SK-MEL-5 (cell line): ENCODE measurements around the gene MAB21L4. TPM values are rescaled to one million over a fixed set of nuclear protein-coding genes. Genes with fewer than 3 reads are reported as not detected.

ENCODE experiments used
- DNase-seq: peaks from one replicate; pipeline ENCODE4 v3.0.0-alpha.2; 2016; ENCODE audit warnings: low read depth, low spot score
- in situ Hi-C: cut with HindIII; loops from 2 replicates; pipeline ENCODE4 v1.10.0; 2016; ENCODE audit warnings: low sequenced_read_pairs, high pct_unique_total_duplicates, low pct_unique_long_range_greater_than_20kb
- total RNA-seq: library from RNA; depleted of rRNA; stranded (reverse); fragments of >200 nt; shearing (Covaris generic); gene quantifications from 2 replicates; pipeline ENCODE4 v1.2.3, GENCODE V29; 2014

MAB21L4 gene
- total RNA-seq, 1 experiment from 2014 or later, result not detected

DNA sequence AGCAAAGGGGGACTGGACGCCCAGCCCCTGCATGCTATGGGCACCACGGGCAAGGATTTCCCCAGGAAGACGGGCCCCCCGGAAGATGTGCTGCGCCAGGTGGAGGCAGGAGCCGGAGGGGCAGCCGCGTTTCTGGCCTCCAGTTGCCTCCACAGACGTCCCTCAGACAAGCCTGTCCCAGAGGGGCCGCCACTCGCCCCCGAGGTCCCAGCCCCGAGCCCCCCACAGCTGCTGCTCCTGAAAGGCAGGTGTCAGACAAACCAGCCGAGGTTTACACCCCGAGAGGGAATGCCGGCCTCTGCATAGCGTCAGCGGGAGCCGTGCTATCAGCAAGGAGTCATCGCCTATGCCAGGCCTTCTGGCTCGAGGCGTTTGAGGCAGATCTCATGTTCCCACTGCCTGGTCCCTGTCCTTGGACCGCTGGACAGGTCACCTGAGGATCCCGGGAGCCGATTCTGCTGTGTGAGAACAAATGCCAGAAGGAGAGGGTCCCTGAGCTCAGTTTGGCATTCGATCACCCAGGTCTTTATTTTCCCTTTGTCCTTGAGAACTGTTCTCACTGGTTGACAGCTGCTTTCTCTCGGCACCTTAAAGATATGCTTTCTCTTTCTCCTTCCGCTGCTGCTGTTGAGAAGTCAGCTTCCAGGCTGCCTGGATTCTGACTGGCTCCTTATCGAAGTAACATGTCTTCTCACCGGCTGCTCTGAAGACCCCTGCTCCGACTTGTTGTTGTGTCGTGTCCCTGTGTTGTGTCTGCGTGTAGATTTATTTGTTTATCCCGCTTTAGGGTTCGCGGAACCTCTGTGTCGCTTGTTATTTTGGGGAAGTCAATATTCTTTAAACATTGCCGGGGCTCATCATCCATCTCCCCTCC, 30.8 kb upstream of the MAB21L4 start:
- in situ Hi-C loops, result no loop called here
- no peak for DNase-seq

DNA sequence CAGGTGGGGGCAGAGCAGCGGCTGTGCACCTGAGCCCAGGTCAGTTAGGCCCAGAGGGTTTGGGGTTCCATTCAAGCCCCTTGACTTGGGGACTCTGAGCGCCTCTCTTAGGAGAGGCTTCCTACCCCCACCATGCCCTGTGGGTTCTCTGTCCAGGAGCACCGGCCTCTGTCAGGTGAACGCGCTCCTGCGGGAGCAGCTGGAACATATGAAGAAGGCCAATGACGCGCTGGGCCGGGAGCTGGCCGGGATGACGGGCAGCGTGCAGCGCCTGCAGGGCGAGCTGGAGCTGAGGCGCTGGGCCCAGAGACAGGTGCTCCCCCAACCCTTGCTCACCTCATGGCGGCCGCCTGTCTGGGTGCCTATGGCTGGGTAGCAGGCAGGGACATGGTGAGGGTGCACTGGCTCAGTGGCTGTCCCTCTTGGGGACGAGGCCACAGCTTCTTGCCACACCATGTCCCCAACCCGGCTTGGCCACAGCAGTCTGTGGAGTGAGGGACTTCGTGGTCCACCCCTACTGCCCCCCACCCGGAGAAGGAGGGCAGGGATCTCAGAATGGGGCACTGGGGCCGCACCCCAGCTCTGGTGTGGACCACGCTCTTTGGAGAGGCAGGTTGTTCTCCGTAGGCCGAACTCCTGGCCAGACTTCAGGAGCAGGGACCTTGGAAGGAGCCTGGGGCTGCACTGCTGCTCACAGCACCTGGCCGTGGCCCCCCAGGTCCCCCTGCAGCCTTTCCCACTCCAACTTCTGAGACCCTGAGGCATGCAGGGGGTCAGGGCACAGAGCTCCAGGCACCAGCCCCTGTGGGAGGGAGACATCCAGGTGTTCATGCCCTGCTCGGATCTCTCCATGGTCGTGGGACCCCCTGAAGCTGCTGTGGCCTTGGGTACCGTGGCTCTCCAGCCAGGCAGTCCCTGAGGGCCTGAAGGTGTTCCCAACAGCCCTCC, 29.9 kb upstream of the MAB21L4 start:
- in situ Hi-C loops, result no loop called here
- no peak for DNase-seq

DNA sequence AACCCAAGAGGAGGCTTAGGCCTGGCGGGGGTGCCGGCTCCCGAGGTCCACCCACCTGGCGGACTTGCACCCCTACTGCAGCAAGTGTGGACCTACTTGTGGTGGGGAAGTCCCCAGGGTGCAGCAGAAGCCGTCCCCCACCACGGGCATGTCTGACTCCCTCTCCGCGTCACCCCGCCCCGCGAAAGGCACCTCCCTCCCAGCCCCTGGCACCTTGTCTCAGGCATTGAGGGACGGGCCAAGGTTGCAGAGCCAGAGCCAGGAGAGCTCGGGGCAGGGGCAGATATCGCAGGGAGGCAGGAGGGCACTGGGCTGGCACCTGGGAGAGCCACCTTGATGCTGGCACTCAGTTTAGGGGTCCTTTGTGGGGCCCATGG, 29.2 kb upstream of the MAB21L4 start:
- DNase-seq, result no peak
- in situ Hi-C loops, result no loop called here

DNA sequence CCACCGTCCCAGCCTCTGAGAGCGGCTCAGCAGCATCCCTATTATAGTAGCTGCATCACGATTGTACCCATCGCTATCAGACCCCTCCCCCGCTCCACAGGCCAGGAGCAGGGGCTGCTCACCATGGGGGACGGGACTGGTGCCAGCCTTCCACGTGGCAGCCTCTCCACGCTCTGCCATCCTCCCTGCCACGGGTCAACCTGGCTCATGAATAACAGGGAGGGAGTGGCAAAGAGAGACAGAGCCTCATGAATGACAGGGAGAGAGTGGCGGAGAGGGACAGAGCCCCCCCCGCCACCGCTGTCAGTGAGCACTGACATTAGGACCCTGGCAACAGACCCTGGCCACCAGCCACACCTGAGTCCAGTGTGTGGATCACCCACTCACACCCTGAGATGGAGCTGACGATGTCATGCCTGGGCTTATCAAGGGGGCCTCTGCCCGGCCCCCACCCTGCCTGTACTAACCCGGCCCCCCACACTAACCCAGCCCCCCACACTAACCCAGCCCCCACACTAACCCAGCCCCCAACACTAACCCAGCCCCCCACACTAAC, 27.1 kb upstream of the MAB21L4 start:
- in situ Hi-C loops, result no loop called here
- DNase-seq, result no peak

DNA sequence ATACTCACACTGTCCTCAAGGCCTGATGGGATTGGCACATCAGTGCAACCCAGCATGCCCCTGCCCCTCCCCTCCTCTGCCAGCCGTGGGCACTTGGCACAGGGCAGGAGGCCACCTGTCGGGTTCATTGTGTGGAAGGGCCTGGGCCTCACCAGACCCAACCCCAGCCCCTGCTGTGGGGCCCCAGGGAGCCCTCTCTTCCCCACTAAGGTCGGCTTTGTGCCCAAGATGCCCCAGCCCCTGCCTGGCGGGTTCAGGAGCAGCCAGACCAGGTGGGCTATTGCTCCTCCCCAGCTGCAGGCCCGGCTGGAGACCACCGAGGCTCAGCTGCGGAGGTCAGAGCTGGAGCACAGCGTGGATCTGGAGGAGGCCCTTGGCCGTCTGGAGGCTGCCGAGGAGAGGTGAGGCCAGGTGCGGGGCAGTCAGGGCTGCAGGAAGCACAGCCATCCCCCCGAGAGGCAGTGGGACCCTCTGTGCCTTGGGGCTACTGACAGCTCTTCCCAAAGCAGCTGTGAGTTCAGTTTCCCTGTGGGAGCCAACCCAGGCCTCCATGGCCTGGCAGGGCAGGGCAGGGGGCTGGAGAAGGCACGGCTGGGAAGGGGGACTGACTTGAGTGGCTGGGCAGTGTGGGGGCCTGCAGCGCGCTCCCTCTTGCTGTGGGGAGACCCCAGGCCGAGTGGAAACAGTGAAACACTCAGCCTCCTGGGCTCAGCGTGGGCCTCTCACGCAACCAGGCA, 26.5 kb upstream of the MAB21L4 start:
- DNase-seq, result no peak
- in situ Hi-C loops, result no loop called here

DNA sequence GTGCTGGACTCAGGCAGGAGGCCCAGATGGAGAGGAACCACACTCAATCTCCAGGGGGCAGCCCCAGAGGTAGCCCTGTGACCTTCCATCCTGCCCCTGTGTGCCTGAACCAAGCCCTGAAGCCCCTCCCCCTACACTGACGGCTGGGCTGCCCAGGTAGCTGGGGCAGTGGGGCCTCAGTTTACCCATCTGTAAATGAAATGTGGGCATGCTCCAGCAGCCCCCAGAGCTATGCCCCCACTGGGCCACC, 26.0 kb upstream of the MAB21L4 start:
- in situ Hi-C loops, result no loop called here
- DNase-seq, result no peak

DNA sequence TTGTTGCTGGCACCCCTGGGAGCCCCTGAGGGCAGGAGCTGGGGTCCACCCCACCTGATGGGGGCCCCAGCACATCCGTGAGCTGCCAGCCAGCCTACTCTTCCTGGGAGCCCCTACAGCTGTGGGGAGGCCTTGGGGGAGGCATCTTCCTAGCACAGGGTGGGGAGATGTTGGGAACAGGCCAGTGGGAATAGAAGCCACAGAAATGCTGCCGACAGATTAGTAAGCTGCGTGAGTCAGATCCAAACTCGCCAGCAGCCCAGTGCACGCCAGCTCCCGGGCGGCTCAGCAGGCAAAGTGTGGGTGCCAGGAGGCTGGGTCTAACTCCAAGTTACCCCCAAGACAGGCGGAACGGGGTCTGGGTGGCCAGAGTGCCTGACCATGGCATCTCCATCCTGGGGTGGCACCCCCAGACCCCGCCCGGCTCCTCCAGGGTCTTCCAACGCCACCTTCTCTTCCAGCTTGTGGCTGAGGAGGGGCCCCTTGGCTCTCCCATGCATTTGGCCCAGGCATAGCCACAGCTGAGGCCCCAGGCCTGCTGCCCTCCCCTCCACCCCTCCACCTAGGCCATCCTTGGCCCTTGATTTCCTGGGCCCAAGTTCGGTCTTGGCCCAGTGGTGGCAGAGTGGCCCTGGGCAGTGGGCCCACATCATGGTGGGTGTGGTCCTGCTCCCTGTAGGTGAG, 25.5 kb upstream of the MAB21L4 start:
- in situ Hi-C loops, result no loop called here
- DNase-seq, result no peak

DNA sequence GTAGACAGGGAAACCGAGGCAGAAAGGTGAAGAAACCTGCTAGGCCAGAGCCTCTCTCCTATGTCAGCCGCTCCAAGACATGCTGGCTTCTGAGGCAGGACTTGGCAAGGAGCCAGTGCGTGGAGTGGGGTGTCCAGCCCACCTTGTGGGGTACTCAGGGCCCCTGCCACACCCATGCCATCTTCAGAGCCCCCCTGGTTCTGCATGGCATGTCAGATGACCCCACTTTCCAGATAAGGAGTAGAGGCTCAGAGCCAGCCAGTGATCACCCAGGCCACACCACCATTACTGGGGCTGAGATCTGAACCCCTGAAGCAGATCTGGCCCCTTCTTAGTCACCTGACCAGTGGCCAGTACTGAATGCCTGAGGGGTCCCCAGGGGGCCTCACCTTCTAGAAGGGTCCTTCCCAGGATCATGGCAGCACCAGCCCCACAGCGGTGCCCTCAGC, 24.9 kb upstream of the MAB21L4 start:
- in situ Hi-C loops, result no loop called here
- DNase-seq, result no peak

DNA sequence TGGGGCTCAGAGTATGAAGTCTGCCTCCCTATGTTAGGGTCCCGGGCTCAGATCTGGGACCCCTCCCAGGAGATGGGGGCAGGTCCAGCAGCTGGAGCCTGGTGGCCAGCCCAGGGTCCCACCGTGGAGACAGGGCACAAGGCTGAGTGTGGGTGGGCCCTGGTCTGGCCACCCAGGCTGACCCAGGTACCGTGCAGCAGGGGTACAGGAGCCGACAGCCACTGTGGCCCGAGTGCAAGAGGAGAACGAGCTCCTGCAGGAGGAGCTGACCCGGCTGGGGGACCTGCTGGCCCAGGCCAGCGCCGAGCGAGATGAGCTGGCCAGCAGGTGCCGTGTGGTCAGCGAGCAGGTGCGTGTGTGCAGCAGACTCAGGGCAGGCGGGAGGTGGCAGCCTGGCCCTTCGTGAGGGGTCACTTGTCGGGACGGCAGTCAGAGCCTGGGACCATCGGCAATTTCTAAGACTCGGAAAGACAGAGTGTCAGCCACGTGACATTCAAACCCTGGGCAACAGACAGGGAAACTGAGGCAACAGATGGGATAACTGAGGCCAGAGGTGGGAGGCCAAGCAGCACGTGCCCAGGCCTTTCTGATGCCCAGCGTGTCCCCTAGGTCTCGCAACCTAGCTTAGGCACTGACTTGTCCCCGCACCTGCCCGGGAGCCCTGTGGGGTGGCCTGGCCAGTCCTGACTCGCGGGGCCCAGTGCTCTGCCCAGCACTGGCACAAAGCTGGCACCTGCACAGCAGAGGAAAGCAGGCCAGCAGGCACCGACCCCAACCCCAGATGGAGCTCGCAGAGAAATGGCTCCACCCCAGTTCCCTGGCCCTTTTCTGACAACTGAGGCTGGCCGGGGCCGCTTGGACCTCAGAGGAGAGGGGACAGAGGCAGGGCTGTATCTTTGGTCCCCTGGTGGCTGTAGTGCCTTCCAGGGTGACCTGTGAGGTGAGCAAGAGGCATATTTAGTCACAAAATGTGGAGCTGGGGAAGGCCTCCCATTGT, 24.1 kb upstream of the MAB21L4 start:
- DNase-seq, result no peak
- in situ Hi-C loops, result no loop called here

DNA sequence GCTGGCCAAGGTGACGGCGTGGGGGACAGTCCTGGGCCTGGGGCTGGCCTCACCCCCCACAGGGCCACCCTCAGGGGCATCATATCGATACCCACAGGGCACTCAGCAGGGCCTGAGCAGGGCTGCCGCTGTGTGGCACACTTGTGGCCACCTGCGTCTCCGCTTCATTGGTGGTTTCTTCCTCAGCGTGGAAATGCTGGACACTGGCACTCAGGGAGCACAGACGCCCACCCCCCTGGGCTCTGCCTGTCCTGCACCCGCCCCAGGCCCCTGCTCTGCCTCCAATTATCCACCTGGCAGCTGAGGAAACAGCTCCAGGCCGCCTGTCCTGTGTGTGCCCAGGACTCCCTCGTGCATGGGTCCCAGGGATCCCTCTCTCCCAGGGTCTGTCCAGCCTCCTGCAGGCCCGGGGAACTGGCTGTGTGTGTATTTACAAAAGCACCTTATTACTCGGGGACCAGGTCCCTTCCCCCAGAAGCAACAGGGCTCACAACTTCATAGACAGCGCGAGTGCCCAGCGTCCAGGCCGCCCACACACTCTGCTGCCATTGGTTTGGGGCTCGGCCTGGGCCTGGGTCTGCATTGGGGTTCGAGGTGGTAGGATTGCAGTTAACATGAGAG, 23.3 kb upstream of the MAB21L4 start:
- no peak for DNase-seq
- in situ Hi-C loops, result no loop called here

DNA sequence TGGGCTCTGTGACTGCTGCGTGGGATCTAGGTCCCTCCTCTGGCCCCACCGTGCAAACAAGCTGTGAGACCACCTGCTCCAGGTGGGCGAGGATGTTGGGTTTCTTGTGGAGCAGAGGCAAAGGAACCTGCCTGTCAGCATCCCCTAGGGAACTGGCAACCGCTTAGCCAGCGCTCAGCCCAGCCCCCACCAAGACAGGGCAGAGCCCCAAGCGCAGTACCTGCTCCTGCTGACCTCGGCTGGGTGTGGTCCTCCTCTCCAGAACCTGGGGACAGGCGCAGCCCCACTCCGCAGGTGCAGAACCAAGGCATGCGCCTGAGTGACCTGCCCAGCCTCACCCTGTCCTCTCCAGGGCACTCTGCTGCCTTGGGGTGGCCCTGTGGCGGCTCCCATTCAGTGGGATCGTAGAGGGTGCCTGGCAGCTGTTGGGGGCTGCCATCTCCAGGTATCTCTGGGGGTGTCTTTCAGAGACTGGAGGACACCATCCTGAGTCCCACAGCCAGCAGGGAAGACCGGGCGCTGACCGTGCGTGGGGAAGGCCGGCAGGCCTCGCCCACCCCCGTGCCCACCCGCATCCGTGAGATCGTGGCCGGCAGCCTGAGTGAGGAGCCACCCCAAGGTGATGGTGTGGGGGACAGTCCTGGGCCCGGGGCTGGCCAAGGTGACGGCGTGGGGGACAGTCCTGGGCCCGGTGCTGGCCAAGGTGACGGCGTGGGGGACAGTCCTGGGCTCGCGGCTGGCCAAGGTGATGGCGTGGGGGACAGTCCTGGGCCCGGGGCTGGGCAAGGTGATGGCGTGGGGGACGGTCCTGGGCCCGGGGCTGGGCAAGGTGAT, 22.5 kb upstream of the MAB21L4 start:
- in situ Hi-C loops, result no loop called here

DNA sequence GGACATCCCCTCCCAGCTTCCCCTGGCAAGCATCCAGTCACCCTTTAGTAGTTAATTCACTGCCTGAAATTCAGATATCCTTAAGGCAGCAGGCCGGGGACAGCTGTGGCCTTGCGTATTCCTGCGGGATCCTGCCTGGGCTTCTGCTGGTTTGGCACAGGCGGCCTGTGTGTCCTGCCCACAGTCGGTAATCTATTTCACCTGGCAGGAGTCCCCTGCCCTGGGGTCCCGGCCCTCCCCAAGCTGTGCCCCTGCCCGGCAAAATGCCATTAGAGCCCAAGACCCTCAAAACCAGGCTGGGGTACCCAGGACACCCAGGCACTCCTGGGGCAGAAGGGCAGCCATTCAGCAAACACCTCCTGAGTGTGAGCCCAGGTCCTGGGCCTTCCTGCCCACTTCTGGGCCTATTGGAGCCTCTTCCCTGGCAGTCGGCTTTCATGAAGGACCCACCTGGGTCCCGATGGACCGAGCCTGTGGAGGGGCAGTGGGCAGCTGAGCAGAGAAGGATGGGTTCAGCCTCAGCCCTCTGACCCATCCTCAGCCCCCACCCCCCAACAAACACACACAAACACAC, 21.8 kb upstream of the MAB21L4 start:
- in situ Hi-C loops, result no loop called here
- DNase-seq, result no peak

More for the DNA sequence above, 22.5 kb upstream of the MAB21L4 start:
- DNase-seq, result no peak

DNA sequence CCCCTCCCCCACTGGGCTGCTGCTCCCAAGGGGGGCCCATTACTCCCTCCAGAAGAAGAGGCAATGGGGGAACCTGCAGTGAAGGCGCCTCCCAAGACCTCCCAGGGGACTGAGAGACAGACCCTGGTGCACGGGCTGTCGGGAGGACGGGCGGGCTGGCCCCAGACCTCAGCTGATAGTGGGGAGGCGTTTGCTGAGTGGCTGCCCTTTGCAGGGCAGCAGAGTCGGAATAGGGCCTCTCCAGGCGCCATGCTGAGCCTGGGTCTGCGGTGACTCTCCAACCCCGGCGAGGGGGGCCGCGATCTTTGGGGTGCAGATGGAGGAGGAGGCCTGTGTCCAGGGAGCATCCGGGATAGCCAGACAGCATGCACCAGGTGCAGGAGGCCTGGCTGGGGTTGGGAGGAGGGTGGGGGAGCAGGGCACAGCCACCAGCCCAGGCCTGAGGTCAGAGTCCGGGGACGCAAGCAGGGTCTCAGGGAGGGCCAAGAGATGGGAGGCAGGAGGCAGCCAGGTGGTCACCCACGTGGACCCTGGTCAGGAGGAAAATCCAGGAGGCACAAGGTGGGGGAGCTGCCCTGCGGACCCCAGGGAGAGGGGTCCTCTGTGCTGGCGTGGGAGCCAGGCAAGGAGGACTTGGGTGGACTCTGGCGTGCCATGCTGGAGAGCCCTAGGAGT, 21.2 kb upstream of the MAB21L4 start:
- in situ Hi-C loops, result no loop called here
- DNase-seq, result no peak

DNA sequence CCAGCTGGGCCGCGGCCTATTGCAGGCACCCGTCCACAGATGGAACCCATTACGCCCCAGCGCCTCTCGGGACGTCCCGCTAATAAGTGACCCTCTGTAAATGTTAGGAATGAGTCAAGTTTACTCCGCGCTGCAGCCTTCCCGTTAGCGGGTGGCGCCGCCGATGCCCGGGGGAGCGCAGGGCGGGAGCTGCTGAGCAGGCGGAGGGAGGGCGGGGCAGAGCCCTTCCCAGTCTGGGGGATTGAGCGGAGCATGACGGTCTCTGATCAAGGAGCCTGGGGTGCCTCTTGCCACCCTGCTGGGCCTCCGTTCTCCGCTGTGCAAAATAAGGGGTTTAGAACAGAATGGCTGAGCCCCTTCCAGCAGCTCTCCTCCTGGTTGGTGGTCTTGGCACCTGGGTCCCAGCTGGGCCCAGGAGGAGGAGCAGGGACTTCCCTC, 20.6 kb upstream of the MAB21L4 start:
- no peak for DNase-seq
- in situ Hi-C loops, result no loop called here
